Skeletal muscle cell (primary cell): ENCODE data around the gene IGSF3.

ENCODE experiments used
- DNase-seq: peaks from one replicate; pipeline ENCODE4 v3.0.0-alpha.2; 2010; ENCODE audit warnings: low read depth
- H3K4me3 ChIP-seq: 2 replicates; pipeline ENCODE4 v1.5.1; 2011; ENCODE audit warnings: low read depth, mild to moderate bottlenecking, control low read depth, low read length, moderate library complexity

Gene IGSF3

DNA sequence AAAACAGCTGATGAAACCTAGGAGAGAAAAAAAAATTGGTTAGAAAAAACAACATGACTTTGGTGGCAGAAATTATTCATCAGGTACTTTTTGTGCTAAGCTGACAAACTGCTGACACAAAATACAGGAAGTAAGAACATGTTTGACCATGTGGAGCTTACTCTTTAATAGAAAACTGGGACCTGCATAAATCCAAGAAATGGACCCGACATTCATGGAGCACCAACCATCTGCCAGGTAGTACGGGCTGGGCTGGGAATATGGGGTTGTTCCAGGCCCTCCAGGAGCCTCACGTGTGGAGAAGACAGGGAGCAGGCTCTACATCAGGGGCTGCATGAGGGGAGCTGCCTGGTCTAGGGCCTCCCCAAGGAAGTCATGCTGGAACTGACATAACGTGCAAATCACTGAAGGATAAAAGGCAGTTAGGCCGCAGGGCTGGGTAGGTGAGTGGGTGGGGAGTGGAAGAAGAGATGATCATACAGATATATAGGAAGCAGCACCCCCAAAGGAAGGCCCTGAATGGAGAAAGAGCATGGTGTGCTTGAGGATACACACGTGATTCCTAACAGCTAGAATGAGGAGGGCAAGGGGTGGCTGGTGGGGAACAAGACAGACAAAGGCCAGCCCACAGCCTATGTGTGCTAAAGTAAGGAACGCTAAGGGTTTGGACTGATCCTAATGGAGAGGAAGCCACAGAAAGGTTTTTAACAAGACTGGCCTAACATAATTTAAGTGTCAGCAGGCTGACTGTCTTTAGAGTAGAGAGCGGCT, 122.8 kb downstream of the IGSF3 start:
- DNase-seq, result no peak
- H3K4me3 ChIP-seq, result no peak overlapping the region

DNA sequence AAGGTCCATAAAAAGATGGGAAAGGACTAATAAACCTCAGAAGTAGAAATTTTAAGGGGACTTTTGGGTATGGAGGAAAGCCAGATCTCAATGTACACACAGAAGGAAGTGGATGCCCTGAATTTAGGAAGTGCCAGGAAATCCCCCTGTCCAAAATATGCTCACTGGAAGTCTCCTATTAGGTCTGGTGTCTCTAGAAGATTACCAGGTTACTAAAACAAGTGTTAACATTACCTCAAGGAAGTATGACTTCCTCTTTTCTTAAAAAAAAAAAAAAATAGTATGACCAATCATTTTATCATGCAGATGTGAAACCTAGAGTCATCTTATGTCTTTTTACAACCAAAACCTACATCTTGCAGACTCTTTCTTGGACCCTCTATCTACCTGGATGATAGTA, 127.4 kb downstream of the IGSF3 start:
- DNase-seq, result no peak
- no peak overlapping the region for H3K4me3 ChIP-seq

DNA sequence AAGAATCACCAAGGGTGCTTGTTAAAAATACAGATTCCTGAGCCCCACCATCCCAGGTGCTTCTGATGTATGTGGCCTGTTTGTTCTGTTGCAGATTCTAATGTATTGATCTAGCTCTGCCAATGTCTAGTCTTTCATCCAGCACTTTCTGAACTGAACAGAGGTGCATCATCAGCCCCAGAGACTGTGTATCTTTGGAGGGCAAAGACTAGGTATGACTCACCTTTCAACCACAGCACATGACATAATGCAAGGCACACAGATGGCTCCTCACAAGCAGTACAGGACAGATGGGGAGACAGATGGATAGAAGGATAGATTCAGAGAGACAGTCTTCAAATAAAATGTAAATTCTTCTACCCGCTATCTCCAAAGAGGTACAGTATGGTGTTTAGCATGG, 129.0 kb downstream of the IGSF3 start:
- H3K4me3 ChIP-seq, result no peak overlapping the region
- no peak for DNase-seq

DNA sequence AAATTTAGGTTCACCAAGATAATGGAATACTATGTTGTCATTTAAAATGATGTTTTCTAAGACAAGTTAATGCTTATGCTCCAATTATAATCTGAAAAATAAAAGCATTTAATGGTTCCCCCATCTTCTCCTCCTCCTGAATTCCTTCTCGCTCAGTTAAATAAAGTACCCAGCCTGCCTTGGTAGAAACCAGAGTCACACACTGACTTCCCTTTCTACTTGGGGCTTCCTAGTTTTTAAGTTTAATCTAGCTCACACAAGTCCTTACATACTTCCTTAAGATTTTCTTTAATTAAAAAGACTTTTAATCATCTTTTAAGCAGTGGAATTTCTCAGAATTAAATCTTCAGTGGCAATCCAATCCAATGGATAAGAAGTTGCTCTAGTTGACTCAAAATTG, 129.6 kb downstream of the IGSF3 start:
- no peak for DNase-seq
- H3K4me3 ChIP-seq, result no peak overlapping the region

DNA sequence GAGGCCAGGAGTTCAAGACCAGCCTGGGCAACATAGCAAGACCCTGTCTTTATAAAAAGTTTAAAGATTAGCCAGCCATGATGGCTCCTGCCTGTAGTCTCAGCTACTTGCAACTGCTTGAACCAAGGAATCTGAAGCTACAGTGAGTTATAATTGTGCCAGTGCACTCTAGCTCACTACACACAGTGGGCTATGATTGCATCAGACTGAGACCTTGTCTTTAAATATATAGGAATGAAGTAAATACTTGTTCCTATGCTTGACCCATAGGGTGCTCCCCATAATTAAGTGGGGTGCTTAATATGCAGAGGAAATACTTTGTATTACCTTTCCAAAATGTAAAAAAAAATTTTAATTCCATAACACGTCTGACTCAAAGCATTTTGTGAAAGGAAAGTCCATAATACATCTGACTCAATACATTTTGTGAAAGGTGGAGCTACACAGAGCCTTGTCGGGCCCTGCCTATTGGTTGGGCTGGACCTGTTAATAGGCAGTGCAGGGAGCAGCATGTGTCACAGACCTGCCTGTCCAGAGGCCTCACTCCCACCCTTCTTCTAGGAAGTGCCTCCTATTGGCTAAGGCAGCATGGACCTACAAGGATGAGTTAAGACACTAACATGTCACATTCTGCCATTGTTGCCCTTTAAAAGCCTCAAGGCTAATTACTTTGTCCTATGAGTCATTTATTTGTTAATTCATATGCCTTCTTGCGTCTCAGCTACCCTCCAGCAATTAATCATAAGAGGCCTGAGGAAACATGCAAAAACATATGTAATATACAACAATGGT, 130.3 kb downstream of the IGSF3 start:
- no peak for DNase-seq
- H3K4me3 ChIP-seq, result no peak overlapping the region

DNA sequence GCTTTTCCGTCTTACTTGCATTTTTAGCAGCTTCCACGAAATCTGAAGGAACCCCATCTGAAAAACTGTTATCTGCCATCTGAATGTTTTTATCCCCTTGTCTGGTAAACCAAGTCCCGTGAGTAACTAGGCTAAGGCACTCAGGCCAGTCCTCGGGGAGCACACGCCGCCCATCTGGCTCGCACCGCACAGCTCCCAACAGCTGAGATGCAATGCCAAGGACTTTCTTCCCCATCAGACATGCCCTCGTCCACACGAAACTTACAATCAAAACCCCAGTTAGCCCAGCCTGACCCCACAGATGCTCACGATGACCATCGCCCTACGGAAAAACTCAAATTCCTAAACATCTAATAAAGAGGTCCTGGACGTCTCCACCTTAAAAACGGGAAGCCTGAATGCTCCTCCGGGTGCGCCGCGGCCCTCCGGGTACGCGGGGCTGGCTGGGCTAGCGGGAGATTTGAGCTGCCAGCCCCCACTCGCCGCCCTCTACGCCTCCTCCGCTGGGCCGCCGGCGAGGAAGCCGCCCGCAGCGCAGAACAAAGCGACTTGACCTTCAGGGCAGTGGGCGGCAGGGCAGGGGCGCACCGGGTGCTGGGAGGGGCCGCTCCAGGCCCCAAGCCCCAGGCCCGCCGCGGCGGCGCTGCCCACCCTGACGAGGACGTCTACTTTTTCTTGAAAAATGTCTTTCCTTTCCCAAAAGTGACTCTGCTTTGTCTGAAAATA, 133.4 kb downstream of the IGSF3 start:
- no peak overlapping the region for H3K4me3 ChIP-seq
- DNase-seq, result no peak

DNA sequence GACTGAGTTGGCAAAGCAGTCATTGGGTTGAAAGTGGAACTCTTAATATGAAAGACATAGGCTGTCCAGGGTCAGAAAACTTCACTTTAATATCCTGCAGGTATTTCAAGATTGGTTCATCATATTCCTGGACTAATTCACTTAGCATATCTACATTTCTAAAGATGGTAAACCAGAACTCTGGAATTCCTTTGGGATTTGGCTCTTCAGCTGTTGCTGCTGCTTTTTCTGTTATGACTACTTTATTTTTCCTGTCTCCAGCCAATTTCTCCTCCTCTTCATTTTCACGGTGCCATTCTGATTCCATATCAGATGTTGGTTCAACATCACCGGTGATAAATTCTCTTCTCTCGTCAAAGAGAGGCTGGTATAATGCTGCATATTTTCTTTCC, 134.1 kb downstream of the IGSF3 start:
- no peak for DNase-seq
- no peak overlapping the region for H3K4me3 ChIP-seq

DNA sequence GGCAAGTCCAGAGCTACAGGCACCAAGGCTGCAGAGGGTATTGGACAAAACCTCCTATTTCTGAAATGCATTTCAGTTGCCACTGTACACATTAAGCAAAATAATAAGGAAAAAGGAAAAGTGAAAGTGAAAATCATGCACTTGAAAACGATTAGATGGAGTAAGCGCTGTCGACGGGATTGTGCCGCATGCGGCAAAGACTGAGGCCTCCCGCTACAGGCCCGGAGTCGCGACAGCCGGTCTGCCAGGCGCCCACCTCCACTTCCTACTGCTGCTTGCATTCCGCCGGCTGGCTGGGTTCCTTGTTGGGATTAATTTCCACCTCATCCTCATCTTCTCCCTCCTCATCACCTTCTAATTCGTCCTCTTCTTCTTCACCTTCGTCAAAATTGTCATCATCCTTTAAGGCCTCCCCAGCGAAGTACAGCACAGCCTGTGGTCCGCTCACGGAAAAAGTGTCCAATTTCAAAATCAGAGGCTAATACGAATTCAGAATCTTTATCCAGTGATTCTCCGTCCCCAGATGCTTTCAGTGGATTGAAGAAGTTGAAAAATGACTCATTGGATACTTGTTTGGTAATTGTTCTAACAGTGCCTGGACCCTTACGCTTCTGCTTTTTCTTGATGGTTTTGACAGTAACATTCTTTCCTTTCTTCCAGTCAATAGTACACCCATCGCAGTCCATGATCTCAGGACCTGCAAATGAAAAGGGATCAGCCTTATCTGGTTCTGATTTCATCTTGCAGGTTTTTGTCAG, 134.7 kb downstream of the IGSF3 start:
- DNase-seq, result no peak
- H3K4me3 ChIP-seq, result no peak overlapping the region

DNA sequence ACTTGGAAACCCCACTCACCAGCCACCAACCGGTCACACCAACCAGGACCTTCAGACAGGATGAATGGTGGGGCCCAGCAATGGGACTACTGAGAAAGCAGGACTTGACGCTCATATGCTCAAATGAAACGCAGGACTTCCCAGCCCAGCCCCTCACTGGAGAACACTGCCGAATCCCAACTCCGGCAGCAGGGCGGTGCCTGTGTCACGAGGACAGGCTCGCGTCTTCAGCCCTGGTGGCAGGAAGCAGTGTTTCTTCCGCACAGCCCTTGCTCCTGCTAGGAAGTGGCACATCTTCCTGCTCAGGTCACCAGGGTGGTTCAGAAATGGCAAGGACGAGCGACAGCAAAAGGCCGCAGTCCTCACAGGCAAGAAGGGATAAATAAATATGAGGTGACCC, 135.6 kb downstream of the IGSF3 start:
- H3K4me3 ChIP-seq, result no peak overlapping the region
- DNase-seq, result no peak

DNA sequence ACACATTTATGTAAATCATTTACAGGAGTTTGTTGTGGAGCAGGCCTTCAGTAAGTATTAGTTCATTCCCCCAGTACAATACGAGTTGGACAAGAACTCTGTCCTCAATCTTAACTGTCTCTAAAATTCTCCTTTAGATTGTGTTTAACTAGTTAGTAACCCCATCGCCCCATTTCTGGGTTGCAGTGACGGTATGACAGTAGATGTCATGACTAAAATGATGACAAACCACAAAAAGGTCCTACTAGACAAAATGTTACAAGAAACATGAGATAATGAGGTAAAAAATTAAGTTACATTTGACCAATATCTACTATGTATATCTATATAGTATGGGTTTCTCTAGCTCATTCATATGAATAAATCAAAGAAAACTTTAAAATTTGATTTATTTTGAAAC, 137.9 kb downstream of the IGSF3 start:
- no peak overlapping the region for H3K4me3 ChIP-seq
- DNase-seq, result no peak

DNA sequence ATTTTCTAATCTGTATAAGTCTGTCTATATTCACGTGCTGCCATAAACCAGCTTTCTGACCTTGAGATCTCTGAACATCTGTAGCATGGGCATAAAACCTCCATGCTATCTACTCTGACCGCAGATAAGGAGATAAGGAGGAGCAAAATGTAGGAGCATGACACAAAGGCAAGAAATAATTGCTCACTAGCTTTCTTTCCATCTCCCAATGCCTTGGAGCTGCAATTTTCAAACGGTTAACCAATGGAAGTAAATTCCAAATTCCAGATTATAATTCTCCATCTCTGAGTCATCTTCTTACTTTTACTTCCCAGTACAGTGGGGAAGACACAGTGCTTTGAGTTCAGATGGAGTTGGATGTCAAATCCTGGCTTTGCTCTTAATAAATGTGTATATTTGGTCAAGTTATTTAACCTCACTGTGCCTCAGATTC, 138.3 kb downstream of the IGSF3 start:
- no peak overlapping the region for H3K4me3 ChIP-seq
- DNase-seq, result no peak

DNA sequence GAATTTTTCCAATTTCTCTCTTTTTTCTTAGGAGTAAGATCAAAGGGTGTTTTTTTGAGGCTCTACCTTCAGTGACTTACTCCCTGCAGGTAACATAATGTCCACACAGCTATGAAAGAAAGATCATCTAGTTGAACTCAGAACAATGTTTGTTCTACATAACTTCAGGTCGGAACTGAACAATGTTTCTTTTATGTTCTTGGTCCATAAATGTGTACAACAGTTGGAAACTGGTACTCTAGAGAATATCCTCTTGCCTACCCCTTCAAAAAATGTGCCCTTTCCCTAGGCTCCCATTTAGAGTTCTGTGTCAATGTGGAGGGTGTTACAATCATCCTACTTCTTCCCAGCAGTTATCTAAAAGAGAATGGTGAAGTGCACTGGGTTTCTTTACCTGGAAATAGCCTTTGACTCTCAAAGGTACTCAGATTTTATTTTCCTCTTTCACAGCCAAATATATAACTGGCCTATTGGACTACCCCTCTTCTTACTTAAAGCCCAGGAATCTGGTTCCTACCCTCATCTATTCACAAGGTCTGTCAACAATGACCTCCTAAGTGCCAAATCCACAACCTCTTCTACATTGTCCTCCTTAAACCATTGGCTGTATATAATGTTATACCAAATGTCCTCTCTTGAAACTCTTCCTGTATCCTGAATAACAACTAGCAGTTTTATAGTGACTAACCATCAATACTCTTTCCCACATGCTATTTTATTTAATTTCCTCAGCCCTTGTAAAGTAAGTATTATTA, 139.0 kb downstream of the IGSF3 start:
- no peak overlapping the region for H3K4me3 ChIP-seq
- DNase-seq, result no peak

DNA sequence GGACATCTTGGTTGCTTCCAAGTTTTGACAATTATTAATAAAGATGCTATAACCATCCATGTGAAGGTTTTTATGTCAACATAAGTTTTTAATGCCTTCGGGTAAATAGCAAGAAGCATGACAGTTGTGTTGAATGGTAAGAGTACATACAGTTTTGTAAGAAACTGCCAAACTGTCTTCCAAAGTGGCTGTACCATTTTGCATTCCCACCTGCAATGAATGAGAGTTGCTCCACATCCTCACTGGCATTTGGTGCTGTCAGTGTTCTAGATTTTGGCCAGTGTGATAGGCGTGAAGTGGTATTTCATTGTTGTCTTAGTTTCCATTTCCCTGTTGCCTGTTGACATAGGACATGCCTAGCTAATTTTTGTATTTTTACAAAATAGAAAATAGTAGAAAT, 142.1 kb downstream of the IGSF3 start:
- no peak overlapping the region for H3K4me3 ChIP-seq
- no peak for DNase-seq
